Left cardiac atrium (tissue), 4 donors: ENCODE data around the gene PKLR. TPM values are rescaled to one million over a fixed set of nuclear protein-coding genes. Genes with fewer than 3 reads are reported as not detected.

Experiments used
- ATAC-seq, 2 donors: fragments of 200-7000 bp; cut with Tn5 transposase; one replicate each; pipeline ENCODE4 v1.9.1; 2020; ENCODE audit warnings: mild to moderate bottlenecking in 2 of 2, moderate library complexity in 2 of 2
- DNase-seq: peaks from one replicate; pipeline ENCODE4 v3.0.0-alpha.2; 2020
- intact Hi-C, 2 donors: fragments of 100-400 bp; cut with DNase I; formaldehyde crosslinking; loops; one replicate each; pipeline versions ENCODE4 v1.14.1 to v1.15.1; 2022 to 2023
- total RNA-seq, 2 donors: library from RNA; stranded (reverse); fragmentation: NEBNext Ultra II Directional; extraction: Animal tissue kit (Norgen Biotek cat#: 25700); gene quantifications; one replicate each; pipeline ENCODE4 v1.2.1, GENCODE V29; 2021
- donor health status: DM: no; HTN: yes; CAD: no.
- donor health status: DM: no; HTN: yes; CAD: no; lungs with severe emphysema.
- donor health status: DM: yes; HTN: yes; CAD: no.
- donor health status: Dilated cardiomyopathy.

PKLR gene
- total RNA-seq, 2 donors from 2014 or later = not detected

DNA sequence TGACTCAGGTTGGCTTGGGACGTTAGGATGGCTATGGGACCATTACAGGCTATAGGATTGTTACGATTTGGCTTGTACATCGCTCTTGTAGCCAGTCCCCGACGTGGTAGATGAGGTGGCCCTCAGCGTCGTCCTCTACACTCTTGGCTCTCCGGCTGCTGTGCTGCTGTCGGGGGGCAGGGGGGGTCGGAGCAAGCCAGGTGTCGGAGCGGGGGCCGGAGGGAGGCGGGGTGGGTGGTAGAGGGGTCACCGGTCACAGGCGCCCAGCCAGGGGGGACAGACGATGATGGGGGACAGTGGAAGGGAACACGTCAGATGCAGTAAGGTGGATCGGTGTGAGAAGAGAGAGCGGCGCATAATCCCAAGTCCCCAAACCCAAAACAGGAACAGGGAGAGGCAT is 32.6 kb downstream of the PKLR start:
- no peak for ATAC-seq
- DNase-seq = no peak
- intact Hi-C loops = no loop called here

DNA sequence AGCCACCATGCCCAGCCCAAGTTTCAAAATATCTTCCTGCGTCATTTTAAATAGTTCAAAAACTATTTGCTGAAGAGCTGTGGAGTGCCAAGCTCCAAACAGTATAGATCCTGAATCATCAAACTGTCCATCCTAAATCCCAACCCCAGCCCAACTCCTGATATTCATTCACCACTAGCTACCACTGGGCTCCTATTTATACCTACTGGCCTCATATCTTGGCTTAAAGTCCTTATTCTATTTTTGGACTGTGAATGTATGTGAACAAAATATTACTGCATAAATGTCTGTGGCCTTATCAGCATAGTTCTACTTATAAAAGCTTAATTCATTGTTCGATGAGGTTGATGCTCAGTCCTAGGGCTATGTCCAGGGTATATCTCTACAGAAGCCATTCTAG is 33.9 kb downstream of the PKLR start:
- intact Hi-C loops = no loop called here
- DNase-seq = no peak
- no peak for ATAC-seq

DNA sequence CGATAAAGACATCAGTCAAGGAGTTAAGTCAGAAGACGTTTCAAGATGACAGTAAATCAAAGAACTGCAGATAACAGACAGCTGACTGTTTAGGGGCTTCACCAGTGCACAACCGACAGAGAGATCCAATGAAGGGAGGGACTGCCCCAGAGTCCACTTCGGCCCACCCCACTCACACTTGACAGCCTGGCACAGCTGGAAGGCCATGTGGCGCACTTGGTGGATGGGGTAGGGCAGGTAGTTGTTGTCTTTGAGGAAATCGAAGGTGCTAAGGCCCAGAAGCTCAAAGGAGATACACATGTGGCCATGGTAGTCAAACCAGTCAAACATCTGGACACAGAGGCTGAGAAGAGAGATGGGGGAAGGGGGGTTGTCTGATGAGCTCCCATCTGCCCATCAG is 34.7 kb downstream of the PKLR start:
- intact Hi-C loops = no loop called here
- ATAC-seq (no peak), DNase-seq (no peak)

DNA sequence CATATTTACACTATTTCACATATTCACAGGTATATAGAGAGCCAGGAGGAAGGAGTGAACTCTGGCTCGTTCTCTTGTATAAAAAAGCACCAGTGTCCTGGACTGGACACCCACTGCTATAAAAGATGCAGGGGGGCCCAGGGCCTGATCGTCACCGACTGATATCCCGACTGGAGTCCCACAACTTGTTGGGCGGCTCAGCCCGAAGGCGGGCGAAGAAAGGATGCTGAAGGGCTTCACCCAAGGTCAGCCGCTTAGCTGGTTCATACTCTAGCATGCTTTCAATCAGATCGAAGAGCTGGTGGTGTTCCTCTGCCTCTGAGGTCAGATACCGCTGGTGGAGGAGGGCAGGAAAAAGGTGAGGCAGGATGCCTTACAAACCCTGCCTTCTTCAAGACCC is 38.2 kb downstream of the PKLR start:
- intact Hi-C loops = no loop called here
- DNase-seq (no peak), ATAC-seq (no peak)

DNA sequence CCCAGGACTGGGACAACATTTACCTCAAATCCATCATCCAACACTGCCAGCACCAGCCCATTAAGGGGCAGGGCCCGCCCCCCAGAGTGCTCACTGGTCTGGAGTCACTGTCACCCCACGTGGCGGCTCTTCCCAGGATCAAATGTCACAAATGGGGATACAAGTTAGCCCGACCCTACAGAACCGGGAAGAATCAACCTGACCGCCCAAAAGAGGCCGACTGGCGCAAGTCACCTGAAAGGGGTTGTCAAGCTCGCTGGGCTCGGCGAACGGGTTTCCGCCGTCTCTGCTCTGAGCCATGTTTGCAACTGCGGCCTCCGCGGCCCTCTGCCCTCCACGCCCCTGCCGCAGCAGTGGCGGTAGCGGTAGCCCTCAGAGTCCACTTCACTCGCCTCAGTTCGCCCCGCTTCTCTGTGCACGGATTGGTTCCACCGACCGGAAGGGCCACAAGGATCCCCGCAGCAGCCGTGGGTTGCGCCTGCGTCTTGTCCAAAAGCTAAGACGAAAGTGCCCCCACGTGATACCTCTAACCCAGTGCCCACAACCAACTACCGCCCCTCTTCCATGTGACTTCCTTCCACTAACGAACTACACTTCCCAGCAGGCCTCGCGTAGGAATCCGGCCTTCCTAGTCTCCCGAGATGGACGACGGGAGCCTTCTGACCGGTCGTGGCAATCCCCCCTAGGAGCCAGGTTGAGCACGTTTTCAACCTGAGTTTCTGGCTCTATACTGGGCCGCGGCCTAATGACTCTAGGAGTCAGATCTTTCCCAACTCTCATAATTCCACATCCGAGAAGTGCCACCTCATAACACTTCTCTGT is 39.2 kb downstream of the PKLR start, which contains the start of gene SCAMP3:
TSS of gene SCAMP3 (minus strand) at position 509 of the 822 bp plus-strand sequence. CDS start at position 300, 209 bp downstream.
- DNase-seq (peak; percentile 97), ATAC-seq (peak; percentile 98 to 99)
- intact Hi-C loops = no loop called here

DNA sequence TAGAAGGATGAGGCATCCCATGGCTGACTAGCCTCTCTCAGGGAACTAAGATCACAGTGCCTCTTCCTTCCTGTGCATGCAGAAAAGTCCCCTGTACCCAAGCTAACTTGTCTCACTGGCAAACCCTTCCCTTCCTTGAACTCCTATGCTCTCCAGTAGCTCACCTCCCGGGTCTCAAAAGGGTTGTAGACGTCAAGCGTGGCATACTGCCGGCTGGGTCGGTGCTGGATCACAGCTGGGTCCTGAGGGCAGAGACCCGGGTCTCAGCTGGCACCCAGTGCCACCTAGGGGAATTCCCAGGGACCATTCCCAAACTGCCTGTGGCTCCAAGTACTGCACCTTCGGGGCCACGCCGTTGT is 39.8 kb downstream of the PKLR start:
- ATAC-seq = no peak
- intact Hi-C loops = no loop called here
- no peak for DNase-seq

DNA sequence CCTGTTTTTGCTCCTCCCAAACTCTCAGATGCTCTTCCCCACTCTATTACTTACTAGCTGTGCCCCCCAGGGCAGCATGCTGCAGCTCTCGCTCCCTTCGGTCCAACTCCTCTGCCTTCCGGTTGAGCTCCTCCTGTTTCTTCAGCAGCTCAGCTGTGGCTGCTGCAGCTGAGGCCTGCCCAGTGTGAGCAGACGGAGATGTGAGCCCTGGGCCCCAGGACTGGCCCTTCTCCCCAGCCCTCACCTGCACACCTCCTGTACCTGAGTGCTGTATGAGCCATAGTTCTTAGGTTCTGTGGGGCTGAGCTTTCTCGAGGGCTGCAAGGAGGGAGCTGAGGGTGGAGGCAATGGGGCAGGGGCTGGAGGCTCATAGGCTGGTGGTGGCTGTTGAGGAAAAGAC is 41.0 kb downstream of the PKLR start:
- ATAC-seq (no peak), DNase-seq (no peak)
- intact Hi-C loops = no loop called here

DNA sequence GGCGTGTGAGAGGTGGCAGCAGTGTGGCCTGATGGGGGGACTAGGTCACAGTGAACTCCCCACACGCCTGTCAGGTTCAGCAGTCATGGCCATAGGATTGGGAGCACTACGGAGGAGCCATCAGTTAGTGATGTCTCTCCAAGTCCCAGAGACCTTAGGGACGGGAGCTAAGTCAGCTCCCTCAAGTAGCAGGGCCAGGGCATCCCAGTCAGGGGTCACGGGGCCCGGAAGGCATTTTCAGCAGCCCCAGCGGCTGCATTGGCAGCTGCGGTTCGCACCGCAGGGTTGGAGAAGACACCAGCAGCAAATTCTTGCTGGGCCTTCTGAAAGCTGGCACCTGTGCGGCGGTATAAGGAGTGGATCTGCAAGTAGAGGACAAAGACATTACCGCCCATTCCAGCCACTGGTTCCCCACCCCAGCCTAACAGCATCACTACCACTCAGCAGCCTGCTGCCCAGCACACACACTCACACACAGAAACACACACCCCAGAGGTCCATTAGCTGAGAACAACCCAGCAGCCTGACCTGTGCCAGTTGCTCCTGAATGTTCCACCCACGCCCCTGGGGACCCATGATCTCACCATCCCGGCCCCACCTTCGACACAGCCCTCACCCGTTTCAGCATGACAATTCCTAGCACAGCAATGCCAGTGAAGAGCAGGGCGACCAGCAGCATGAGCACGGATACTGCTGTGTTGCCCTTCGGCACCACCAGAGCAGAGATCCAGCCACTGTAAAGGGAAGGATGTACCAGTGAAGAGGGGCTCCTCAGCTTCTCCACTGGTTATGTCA is 45.0 kb downstream of the PKLR start:
- ATAC-seq (peak; percentile 0 to 7), DNase-seq (no peak)
- intact Hi-C loops = no loop called here

DNA sequence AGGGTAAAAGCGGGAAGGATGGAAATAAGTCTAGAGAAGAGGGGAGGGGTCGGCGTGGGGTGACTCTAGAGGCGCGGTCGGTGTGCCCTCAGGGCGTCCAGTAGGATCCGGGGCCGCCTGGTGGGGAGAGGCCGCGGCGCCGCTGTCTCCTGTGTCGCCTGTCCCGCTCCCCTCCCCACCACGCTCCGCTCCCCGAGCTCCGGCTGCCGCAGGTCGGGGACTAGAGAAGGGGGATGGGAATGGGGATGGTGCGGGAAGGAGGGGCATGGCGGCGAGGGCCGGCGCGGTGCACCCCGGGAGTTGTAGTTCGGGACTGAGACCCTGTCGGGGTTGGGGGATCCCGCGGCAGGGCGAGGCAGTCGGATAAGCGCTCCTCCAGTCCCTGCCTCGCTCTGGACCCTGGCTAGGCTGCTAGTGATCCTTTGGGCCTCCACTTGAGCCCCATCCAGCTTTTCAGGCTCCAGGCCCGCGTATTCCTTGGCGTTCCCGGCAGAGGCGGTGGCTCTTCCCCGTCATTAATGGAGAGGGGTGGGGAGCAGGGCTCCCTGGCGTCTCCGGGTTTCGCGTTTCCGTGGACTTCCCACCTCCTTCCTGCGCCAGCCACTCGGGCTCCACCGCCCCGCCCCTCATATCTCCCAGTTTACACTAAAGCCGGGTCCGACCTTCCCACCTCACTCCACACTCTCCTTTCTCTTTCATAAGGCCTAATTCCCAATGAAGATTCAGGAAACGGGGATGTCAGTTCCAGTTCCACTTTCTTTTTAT is 45.8 kb downstream of the PKLR start, which contains the start of gene ENTREP3:
TSS of gene ENTREP3 (minus strand) at position 241 of the 765 bp plus-strand sequence. CDS start 606 bp downstream, outside the sequence.
- intact Hi-C loops = no loop called here
- peak; percentile 92 to 94 for ATAC-seq
- DNase-seq = peak; percentile 92

DNA sequence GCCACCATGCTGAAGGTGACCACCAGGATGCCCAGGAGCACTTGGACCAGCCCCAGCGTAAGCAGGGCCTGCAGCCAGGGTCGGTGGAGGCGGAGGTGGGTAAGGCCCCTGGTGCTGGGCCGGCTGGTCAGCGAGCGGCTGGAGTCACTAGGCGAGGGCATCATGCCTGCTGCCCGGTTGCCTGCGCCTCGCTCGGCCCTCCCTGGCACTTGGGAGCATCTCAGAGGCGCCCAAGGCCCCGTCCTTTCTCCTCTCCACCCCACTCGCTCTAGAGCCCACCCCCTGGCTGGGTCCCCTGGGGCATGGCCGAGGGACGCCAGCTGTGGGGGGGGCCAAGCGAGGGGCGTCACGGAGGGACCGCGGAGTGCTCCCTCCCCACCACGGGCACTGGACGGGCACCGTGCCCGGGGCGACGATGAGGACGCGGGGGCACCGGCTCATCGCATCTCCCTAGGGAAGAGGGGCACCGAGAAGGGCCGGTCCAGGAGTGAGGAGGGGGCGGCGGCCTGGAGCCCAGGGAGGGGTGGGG is 46.5 kb downstream of the PKLR start:
- intact Hi-C loops = loop anchor here (5.0 kb wide), 2 partner anchors 68 to 338 kb away; partner anchors contain the start of gene RUSC1 (in 1 of the 2)
- DNase-seq (peak; percentile 45), ATAC-seq (peak; percentile 13 to 17)

DNA sequence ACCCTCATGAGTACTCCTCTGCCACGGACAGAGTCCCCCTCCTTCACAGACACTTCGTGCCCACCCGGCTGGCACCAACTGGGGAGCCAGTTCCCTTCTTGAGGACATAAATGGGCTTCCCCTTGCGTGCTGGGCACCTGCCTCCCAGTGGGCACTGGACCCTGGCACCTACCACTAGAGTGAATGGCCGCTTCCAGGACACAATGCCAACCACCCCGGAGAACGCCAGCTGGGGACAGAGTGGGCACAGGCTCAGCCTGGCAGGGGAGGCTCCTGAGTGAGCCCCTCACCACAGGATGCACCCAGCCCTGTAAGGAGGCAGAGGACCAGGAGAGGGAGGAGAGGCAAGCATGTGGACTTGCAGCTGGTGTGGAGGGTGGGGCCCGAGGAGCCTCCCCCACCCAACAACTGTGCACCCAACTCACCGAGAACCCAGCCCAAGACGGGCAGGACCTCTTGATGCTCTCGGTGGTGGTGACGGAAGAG is 47.0 kb downstream of the PKLR start:
- ATAC-seq (no peak), DNase-seq (no peak)
- intact Hi-C loops = loop anchor here (5.0 kb wide), 2 partner anchors 68 to 338 kb away; partner anchors contain the start of gene RUSC1 (in 1 of the 2)

DNA sequence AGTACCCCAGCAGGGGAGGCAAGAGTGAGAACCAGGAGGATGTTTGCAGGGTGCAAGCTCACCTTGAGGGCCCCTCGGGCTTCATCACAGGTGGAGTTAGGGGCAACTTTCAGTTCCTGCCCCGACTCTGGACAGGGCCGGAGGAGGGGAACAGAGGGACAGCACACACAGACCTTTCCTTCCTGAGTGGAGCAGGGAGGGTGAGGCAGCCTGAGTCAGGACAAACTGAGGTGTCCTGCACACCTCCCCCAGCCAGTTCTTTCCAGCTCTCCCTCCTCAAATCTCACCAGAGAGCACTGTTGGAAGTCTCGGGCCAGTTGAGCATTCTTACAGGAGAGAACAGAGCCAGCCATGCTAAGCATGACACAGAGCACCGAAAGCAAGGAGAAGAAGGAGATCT is 47.4 kb downstream of the PKLR start:
- no peak for DNase-seq
- no peak for ATAC-seq
- intact Hi-C loops = loop anchor here (5.0 kb wide), 2 partner anchors 69 to 339 kb away; partner anchors contain the start of gene RUSC1 (in 1 of the 2)

DNA sequence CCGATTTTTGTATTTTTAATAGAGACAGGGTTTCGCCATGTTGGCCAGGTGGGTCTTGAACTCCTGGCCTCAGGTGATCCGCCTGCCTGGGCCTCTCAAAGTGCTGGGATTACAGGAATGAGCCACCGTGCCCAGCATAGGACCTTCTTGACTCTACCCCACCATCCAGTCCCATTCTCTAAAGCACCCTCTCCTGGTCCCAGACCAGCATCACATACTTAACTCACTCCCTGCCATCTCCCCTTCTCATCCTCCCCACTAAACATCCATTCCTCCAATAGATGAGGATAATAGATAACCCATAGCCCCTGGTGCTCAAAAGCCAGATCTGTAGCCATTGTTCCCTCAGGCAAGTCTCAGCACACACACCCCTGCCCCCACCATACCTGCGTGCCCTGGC is 48.0 kb downstream of the PKLR start:
- DNase-seq = no peak
- intact Hi-C loops = loop anchor here (5.0 kb wide), 2 partner anchors 69 to 339 kb away; partner anchors contain the start of gene RUSC1 (in 1 of the 2)
- no peak for ATAC-seq

DNA sequence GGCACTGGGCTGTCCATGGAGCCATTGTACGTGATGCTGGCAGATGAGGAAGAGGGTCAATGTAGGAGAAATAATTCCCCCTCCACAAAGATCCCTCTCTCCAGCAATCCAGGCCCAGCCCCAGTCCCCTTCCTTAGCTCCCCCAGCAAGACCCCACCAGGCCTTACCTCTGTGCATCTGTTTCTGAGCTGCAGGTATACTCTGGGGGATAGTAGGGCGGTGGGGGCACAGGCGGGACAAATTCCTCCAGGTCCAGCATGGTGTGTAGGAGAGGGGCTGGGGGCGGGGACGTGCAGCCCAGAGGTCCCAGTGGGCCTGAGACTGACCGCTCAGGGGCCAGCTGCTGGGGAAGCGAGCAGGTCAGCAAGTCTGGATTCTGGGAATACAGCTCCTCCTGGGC is 49.7 kb downstream of the PKLR start:
- intact Hi-C loops = loop anchor here (5.0 kb wide), 2 partner anchors 71 to 341 kb away; partner anchors contain the start of gene RUSC1 (in 1 of the 2)
- DNase-seq (no peak), ATAC-seq (no peak)

DNA sequence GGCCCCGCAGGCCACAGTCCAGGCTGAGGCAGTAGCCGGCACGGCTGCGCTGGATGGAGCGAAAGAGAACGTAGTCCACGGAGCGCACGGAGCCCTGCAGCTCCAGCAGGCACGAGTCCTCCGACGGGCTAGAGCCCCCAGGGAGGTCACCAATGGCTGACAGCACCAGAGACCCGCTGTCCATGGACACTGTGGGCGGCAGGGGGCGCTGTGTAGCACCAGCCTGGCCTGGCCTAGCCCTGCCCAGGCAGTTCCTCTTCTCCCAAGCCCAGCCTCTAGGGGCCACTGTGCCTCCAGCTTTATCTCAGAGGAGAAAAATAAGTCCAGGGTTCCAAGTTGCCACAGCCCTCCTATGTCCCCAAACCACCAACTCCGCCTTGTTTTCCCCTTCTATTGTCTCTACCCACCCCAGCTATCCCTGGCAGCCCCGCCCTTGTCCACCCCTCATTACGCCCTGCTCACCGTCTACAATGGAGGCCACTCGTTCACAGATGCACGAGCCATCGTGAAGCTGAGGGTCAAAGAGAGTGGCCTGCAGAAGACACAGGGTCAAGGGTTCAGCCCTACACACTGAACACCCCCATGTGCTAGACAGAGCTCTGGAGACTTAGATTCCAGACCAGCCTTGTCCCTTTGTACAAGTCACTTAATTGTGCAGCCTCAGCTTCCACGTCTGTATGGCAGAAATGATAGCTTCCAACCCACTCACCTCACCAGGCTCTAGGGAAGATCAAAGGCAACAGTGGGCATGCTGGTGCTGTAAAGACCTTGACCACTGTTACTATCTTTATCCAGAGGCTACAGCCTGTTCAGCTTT is 50.4 kb downstream of the PKLR start:
- ATAC-seq (peak; percentile 80 to 87), DNase-seq (peak; percentile 95)
- intact Hi-C loops = loop anchor here (5.0 kb wide), 2 partner anchors 71 to 341 kb away; partner anchors contain the start of gene RUSC1 (in 1 of the 2)

DNA sequence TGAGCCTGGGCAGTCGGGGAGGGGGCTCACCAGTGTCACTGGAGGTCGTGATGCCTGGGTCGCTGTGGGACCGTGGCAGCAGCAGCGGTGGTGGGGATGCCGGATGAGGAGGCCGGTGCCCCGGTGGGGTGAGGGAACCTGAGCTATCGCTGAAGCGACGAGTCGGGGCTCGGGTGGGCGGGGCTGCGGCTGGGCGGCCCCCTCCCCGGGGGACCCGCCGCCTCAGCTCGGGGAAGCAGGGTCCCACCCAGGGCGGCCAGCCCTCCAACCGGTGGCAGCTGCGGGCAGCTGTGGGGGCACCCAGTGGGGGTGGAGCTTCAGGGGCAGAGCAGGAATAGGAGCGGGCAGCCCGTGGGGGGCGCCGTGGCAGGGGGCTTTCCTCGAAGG is 51.0 kb downstream of the PKLR start:
- peak; percentile 33 for DNase-seq
- no peak for ATAC-seq
- intact Hi-C loops = loop anchor here (5.0 kb wide), 2 partner anchors 72 to 342 kb away; partner anchors contain the start of gene RUSC1 (in 1 of the 2)

DNA sequence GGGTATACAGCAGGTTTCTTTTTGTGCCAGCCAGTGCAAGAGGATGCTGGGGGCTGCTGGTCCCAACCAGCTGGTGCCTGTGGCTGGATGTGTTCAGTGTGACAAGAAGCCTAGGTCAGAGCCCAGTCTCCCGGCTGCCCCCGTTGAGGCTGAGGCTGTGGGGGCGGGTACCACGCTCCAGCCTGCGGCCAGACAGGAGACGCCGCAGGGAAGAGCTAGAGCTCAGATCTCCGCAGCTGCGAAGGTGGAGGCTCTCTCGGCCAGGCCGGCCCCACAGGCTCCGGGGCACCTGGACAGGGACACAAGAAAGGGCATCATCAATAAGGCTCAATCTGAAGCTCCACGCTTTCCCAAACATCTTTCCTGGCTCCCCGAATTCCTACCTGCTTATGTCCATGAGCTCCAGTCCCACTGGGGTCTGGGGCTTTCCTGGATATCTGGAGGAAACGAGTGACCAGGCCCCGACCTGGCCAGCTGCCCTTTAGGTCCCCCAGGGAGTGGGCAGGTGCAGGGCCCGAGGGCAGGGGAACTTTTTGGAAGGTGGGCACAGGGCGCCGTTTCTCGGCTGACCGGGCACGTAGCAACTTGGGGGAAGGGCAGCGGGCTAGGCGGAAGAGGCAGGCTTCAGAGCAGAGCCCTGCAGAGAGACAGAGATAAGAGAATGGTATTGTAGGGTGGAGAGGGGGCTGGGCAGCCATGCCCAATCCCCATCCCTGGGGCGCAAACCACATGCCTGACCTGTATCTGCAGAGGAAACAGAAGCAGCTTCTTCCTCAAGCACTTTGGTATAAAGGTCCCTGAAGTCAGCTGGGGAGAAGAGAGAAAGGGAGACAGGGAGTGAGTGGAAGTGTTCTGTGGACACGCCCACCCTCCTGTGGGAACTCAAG is 53.3 kb downstream of the PKLR start:
- ATAC-seq (no peak), DNase-seq (no peak)
- intact Hi-C loops = no loop called here
